A549 treated with AZD9567 at 1 μM for 4 hours (cell line): ENCODE results near the gene TRIM68. TPM values are rescaled to one million over a fixed set of nuclear protein-coding genes. Genes with fewer than 3 reads are reported as not detected.

ENCODE experiments used
- total RNA-seq: library from RNA; stranded (reverse); fragments of 200-300 nt; extraction: Qiagen RNA extraction; gene quantifications from 5 replicates; pipeline ENCODE4 v1.2.3, GENCODE V29; 2022; ENCODE audit not compliant: insufficient read depth

TRIM68 gene, protein sequence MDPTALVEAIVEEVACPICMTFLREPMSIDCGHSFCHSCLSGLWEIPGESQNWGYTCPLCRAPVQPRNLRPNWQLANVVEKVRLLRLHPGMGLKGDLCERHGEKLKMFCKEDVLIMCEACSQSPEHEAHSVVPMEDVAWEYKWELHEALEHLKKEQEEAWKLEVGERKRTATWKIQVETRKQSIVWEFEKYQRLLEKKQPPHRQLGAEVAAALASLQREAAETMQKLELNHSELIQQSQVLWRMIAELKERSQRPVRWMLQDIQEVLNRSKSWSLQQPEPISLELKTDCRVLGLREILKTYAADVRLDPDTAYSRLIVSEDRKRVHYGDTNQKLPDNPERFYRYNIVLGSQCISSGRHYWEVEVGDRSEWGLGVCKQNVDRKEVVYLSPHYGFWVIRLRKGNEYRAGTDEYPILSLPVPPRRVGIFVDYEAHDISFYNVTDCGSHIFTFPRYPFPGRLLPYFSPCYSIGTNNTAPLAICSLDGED
- total RNA-seq: 8.5 to 10.6 TPM (median 9.7 TPM) in 5 replicates

DNA sequence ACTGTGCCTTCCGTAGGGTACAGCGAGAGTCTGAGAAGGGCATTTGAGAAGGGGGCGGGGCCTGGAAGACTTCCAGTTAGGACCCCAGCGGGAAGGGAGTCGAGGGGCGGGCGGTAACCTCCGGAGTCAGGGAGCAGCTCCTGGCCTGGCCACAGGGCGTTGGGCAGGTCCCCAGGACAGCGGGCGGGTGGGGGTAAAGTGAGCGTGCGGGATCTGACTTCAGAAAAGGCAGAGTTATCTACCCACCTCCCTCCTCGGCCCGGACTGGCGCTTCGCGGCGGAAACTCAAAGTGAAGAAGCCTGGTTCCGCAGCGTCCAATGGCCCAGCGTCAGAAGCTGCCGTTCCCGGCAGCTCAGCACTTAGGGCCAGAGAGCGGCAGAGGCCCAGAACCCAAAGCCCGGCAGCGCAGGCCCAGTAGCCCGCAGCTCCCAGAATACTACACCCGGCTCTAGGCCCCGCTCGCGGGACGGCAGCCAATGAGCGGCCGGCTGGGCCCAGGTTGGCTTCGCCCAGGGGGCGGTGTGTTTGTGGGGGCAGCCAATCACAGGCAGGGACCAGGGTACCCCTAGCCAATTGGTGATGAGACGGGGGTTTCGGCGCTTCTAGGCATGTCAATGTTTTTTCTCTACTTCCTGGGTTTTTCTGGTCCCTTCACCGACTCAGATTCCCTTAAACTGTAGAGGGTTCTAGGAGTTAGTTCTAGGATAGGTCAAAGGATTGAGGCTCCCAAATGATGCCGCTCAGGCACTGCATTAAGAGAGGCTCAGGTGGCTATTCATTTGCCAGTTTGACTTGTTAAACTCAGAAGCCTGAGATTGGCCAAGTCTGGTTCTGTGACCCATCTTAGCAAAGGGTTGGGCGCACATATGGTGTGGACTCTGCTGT, at the start of gene TRIM68:
Gene TRIM68, minus strand, starts transcription at position 451 of the 886 bp plus-strand sequence. CDS start 2,727 bp downstream, outside the sequence.

DNA sequence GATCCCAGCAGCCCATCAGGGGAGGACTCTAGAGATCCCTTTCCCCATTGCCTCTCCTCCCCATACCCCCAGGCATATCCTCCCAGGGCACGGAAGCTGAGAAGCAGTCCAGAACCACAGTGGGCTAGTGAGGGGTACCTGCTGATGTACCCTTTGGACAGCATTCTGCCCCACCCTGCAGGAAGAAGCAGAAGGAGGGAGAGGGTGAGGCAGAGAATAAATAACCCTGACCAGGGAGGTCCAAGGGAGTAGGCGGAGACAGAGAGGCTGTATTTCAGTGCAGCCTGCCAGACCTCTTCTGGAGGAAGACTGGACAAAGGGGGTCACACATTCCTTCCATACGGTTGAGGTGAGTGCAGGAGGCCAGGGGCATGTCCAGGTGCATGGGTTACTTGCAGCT, 35.7 kb upstream of the TRIM68 start, which contains the start of gene OR51E1:
Gene OR51E1, plus strand, starts transcription at position 301 of the 400 bp plus-strand sequence. CDS start 8,545 bp downstream, outside the sequence.

GRCh38 chr11:4636962-4637661, 29.1 kb upstream of the TRIM68 start, which contains the start of gene OR51D1:
Gene OR51D1, plus strand, starts transcription at chr11:4637477. Its CDS starts 2,314 bp downstream, at chr11:4639791.

GRCh38 chr11:4593739-4594138, 14.3 kb downstream of the TRIM68 start, which contains the start of gene OR52I1:
Gene OR52I1, plus strand, starts transcription at chr11:4594039. Its CDS starts 0 bp downstream, at chr11:4594039.

DNA sequence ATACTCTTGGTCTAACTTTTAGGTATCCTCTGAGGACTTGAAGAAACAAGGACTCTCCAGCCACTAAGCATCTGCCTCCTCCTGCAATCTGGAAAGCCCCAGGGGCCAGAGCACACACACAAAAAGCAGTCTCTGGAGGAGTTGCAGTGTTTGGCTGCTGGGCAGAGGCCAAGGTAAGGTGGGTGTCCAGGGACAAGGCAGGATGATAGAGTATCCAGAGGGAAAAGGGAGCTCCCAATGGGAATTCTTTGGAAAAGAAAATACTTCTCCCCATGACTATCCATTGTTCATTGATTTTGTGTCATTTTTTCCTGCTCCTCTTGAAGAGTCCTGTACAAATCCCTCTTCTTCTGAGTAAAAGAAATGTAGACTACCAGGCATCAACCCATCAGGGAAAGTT, 26.6 kb downstream of the TRIM68 start, which contains the start of gene OR52I2:
Gene OR52I2, plus strand, starts transcription at position 301 of the 400 bp plus-strand sequence.

Other genes starting within 250 kb of the TRIM68 start
- gene OR52B4, start 239.8 kb downstream of the TRIM68 start, total RNA-seq: not detected in 5 replicates
- gene TRIM21, start 214.5 kb downstream of the TRIM68 start, total RNA-seq: 19.6 to 24.6 TPM (median 22.0 TPM) in 5 replicates
- gene OR52K2, start 158.9 kb downstream of the TRIM68 start, total RNA-seq: not detected in 5 replicates
- gene OR52K1, start 125.6 kb downstream of the TRIM68 start, total RNA-seq: not detected in 5 replicates
- gene OR52M1, start 63.0 kb downstream of the TRIM68 start, total RNA-seq: not detected in 5 replicates
- gene OR52I2, start 26.5 kb downstream of the TRIM68 start, total RNA-seq: not detected in 5 replicates
- not detected in 5 replicates for gene OR52I1, start 14.2 kb downstream of the TRIM68 start, total RNA-seq
- not detected in 5 replicates for gene OR51D1, start 29.2 kb upstream of the TRIM68 start, total RNA-seq
- not detected in 5 replicates for gene OR51E1, start 35.8 kb upstream of the TRIM68 start, total RNA-seq
- not detected in 5 replicates for gene OR51E2, start 89.6 kb upstream of the TRIM68 start, total RNA-seq
- not detected in 5 replicates for gene MMP26, start 96.6 kb upstream of the TRIM68 start, total RNA-seq
- not detected in 5 replicates for gene OR51F1, start 161.7 kb upstream of the TRIM68 start, total RNA-seq
- gene OR52R1, start 196.1 kb upstream of the TRIM68 start, total RNA-seq: not detected in 5 replicates
- gene OR51F2, start 213.1 kb upstream of the TRIM68 start, total RNA-seq: not detected in 5 replicates
- not detected in 5 replicates for gene OR51S1, start 241.0 kb upstream of the TRIM68 start, total RNA-seq